T1000 (cell line): Measurements from ENCODE around the gene UNC93B1.

Source experiments
- DNase-seq: peaks from one replicate; lab custom pipeline; 2025; ENCODE audit warnings: mixed read lengths; lab: John Stamatoyannopoulos, UW

Gene UNC93B1

GRCh38 chr11:68003846-68004550 lies at the start of gene UNC93B1:
Gene UNC93B1, minus strand, starts transcription at chr11:68004097. Its CDS starts 54 bp downstream, at chr11:68004043.
- DNase-seq = peak; percentile 56

GRCh38 chr11:68053117-68053516 lies 49.2 kb upstream of the UNC93B1 start:
- no peak for DNase-seq

GRCh38 chr11:68052137-68052873 lies 48.4 kb upstream of the UNC93B1 start:
- no peak for DNase-seq

- DNase-seq = no peak
Observed at GRCh38 chr11:68051191-68052136, 47.6 kb upstream of the UNC93B1 start.

GRCh38 chr11:68050371-68050841 lies 46.5 kb upstream of the UNC93B1 start:
- DNase-seq = no peak

GRCh38 chr11:68049509-68050370 lies 45.8 kb upstream of the UNC93B1 start:
- DNase-seq = peak; percentile 53

GRCh38 chr11:68048681-68049508 lies 45.0 kb upstream of the UNC93B1 start:
- no peak for DNase-seq

- DNase-seq = no peak
Observed at GRCh38 chr11:68047437-68048290, 43.8 kb upstream of the UNC93B1 start.

GRCh38 chr11:68044898-68045351 lies 41.0 kb upstream of the UNC93B1 start:
- no peak for DNase-seq

- DNase-seq = no peak
Observed at GRCh38 chr11:68044145-68044813, 40.4 kb upstream of the UNC93B1 start.

GRCh38 chr11:68043349-68044144 lies 39.6 kb upstream of the UNC93B1 start:
- DNase-seq = peak; percentile 67

GRCh38 chr11:68043029-68043348 lies 39.1 kb upstream of the UNC93B1 start:
- DNase-seq = peak; percentile 59

- DNase-seq = no peak
Observed at GRCh38 chr11:68042219-68043028, 38.5 kb upstream of the UNC93B1 start.

- no peak for DNase-seq
Observed at GRCh38 chr11:68041617-68042218, 37.8 kb upstream of the UNC93B1 start.

- no peak for DNase-seq
Observed at GRCh38 chr11:68040957-68041591, 37.2 kb upstream of the UNC93B1 start.
